ENCODE results near the gene KCNQ1. TPM values are rescaled to one million over a fixed set of nuclear protein-coding genes. Genes with fewer than 3 reads are reported as not detected.

Gene KCNQ1
- total and polyA plus RNA-seq, 9 donors = 1.4 to 17.2 (median 3.8) TPM

- H3K27me3 ChIP-seq = no peaks in the 10 kb centered on the region
- intact Hi-C loops (cut with DNase I) = loop anchor here in 2 of 4 donors (10.0 kb wide), 1 partner anchor 157 kb away; no protein-coding TSS in a partner anchor
- DNase-seq = peak in 2 of 5 donors; percentile 8 to 14
- peaks cover 48% of the 10 kb centered on the region for H3K4me1 ChIP-seq (ENCODE audit: insufficient read depth)
- WGBS, 3 donors = 84 to 94% (median 87%) methylated on average over 3 of the region's 3 CpGs
- TF ChIP-seq CTCF (IDR thresholded peaks at IDR 0.05) = no peak
- no peak for TF ChIP-seq EP300 (IDR thresholded peaks at IDR 0.05)
- TF ChIP-seq POLR2A (IDR thresholded peaks at IDR 0.05) = no peak
- peak overlapping the region; percentile 9 to 83 for H3K27ac ChIP-seq
- H3K9me3 ChIP-seq = no peaks in the 10 kb centered on the region
- H3K4me3 ChIP-seq = no peak overlapping the region
- no peaks in the 10 kb centered on the region for H3K36me3 ChIP-seq
Observed at GRCh38 chr11:2691991-2692875, 247.4 kb downstream of the KCNQ1 start.

- TF ChIP-seq CTCF (IDR thresholded peaks at IDR 0.05) = no peak
- TF ChIP-seq EP300 (IDR thresholded peaks at IDR 0.05) = no peak
- TF ChIP-seq POLR2A (IDR thresholded peaks at IDR 0.05) = no peak
- intact Hi-C loops (cut with DNase I) = loop anchor here in 2 of 4 donors (10.0 kb wide), 1 partner anchor 159 kb away; no protein-coding TSS in a partner anchor
- no peak overlapping the region for H3K4me3 ChIP-seq
- peak overlapping the region in 1 of 2 donors; percentile 83 for H3K27ac ChIP-seq
- H3K4me1 ChIP-seq (ENCODE audit: insufficient read depth) = peaks cover 41% of the 10 kb centered on the region
- no peaks in the 10 kb centered on the region for H3K36me3 ChIP-seq
- H3K9me3 ChIP-seq = no peaks in the 10 kb centered on the region
- H3K27me3 ChIP-seq = no peaks in the 10 kb centered on the region
- DNase-seq = peak in 3 of 5 donors; percentile 15 to 28 (median 19)
- 75 to 84% (median 82%) methylated on average over 18 of the region's 18 CpGs for WGBS, 3 donors
Observed at GRCh38 chr11:2693271-2694261, 248.8 kb downstream of the KCNQ1 start.

GRCh38 chr11:2694495-2694894 is 249.7 kb downstream of the KCNQ1 start:
- intact Hi-C loops (cut with DNase I) = loop anchor here in 2 of 4 donors (10.0 kb wide), 1 partner anchor 160 kb away; no protein-coding TSS in a partner anchor
- TF ChIP-seq CTCF (IDR thresholded peaks at IDR 0.05) (no peak), POLR2A (IDR thresholded peaks at IDR 0.05) (no peak), EP300 (IDR thresholded peaks at IDR 0.05) (no peak)
- Histone ChIP-seq H3K4me3 (no peak overlapping the region), H3K4me1 (ENCODE audit: insufficient read depth) (peaks cover 35% of the 10 kb centered on the region), H3K27me3 (no peaks in the 10 kb centered on the region), H3K36me3 (no peaks in the 10 kb centered on the region), H3K9me3 (no peaks in the 10 kb centered on the region), H3K27ac (no peak overlapping the region)
- peak in 1 of 5 donors; percentile 4 for DNase-seq
- WGBS, 3 donors = 83 to 85% (median 84%) methylated on average over 7 of the region's 7 CpGs
